ACC112 (cell line): ENCODE results near the gene ZMYND8.
A peak's percentile ranks its signal among the peaks of the same experiment; 100 is the strongest.

Source experiments
- H2AFZ ChIP-seq: fragments of 200-600 bp; sonication (generic); one replicate; pipeline ENCODE4 v1.6.0; 2017; ENCODE audit warnings: antibody characterized with exemption, low read length; ENCODE audit not compliant: unreplicated experiment
- H3K27ac ChIP-seq: fragments of 200-600 bp; sonication (generic); 2 replicates; pipeline ENCODE4 v1.5.1; 2014; ENCODE audit warnings: low read depth, mild to moderate bottlenecking, antibody characterized with exemption, low read length, moderate library complexity
- H3K27me3 ChIP-seq: fragments of 200-600 bp; sonication (generic); 2 replicates; pipeline ENCODE4 v1.6.1; 2014; ENCODE audit warnings: mild to moderate bottlenecking, antibody characterized with exemption, low read length, moderate library complexity, mixed read lengths; ENCODE audit not compliant: insufficient read depth
- H3K36me3 ChIP-seq: fragments of 200-600 bp; sonication (generic); 2 replicates; pipeline ENCODE4 v1.6.1; 2016; ENCODE audit warnings: mild to moderate bottlenecking, antibody characterized with exemption, low read length, moderate library complexity, mixed read lengths; ENCODE audit not compliant: insufficient read depth
- H3K4me1 ChIP-seq: fragments of 200-600 bp; sonication (generic); one replicate; pipeline ENCODE4 v1.6.1; 2016; ENCODE audit warnings: low read length, mixed read lengths; ENCODE audit not compliant: insufficient read depth, unreplicated experiment, control insufficient read depth
- H3K4me3 ChIP-seq: fragments of 200-600 bp; sonication (generic); 2 replicates; pipeline ENCODE4 v1.5.1; 2014; ENCODE audit warnings: mild to moderate bottlenecking, low read depth, low read length
- H3K79me2 ChIP-seq: fragments of 200-600 bp; sonication (generic); one replicate; pipeline ENCODE4 v1.6.0; 2016; ENCODE audit warnings: low read length; ENCODE audit not compliant: control insufficient read depth, unreplicated experiment, insufficient read depth

ZMYND8 gene

GRCh38 chr20:47231382-47232039, 125.0 kb downstream of the ZMYND8 start:
- no peaks in the 10 kb centered on the region for H3K27me3 ChIP-seq
- no peak overlapping the region for H3K4me3 ChIP-seq
- H3K79me2 ChIP-seq, result peaks cover 5% of the 10 kb centered on the region
- H3K36me3 ChIP-seq, result peaks cover 30% of the 10 kb centered on the region
- peaks cover 7% of the 10 kb centered on the region for H3K4me1 ChIP-seq
- H2AFZ ChIP-seq, result no peak overlapping the region
- peak overlapping the region; percentile 45; the same call in 1 of the 2 replicates for H3K27ac ChIP-seq

- Histone ChIP-seq H2AFZ (no peak overlapping the region), H3K36me3 (peaks cover 27% of the 10 kb centered on the region), H3K4me1 (peaks cover 7% of the 10 kb centered on the region), H3K27ac (no peak overlapping the region), H3K79me2 (peaks cover 5% of the 10 kb centered on the region), H3K27me3 (no peaks in the 10 kb centered on the region), H3K4me3 (no peak overlapping the region)
Measured at GRCh38 chr20:47230811-47231256, 125.7 kb downstream of the ZMYND8 start.

GRCh38 chr20:47228654-47229053, 127.8 kb downstream of the ZMYND8 start:
- H3K4me3 ChIP-seq, result no peak overlapping the region
- no peaks in the 10 kb centered on the region for H3K27me3 ChIP-seq
- peaks cover 5% of the 10 kb centered on the region for H3K79me2 ChIP-seq
- peaks cover 7% of the 10 kb centered on the region for H3K4me1 ChIP-seq
- H3K36me3 ChIP-seq, result peaks cover 16% of the 10 kb centered on the region; the same call in 1 of the 2 replicates
- no peak overlapping the region for H3K27ac ChIP-seq
- no peak overlapping the region for H2AFZ ChIP-seq

GRCh38 chr20:47227576-47227975, 128.9 kb downstream of the ZMYND8 start:
- H2AFZ ChIP-seq, result no peak overlapping the region
- no peak overlapping the region for H3K4me3 ChIP-seq
- no peaks in the 10 kb centered on the region for H3K27me3 ChIP-seq
- H3K79me2 ChIP-seq, result peaks cover 3% of the 10 kb centered on the region
- H3K4me1 ChIP-seq, result peaks cover 7% of the 10 kb centered on the region
- H3K36me3 ChIP-seq, result peaks cover 16% of the 10 kb centered on the region; the same call in 1 of the 2 replicates
- H3K27ac ChIP-seq, result no peak overlapping the region

DNA sequence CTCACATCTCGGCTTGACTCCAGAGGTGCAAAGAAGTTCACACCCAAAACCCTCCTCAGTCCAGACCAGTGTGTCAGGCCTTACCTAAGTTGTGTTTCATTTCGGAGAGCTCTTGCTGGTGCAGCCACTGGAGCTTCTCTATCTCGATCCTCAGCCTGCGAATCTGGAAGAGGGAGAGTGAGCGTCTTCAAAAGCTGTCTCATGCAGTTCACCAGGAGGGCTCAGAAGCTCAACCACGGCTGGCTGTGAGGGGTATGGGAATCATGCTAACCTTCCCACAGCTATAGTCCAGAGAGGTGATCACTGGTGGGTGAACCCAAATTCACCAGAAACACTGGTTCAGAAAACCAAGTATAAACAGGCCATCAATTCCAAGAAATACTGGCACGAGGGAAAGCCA, 129.4 kb downstream of the ZMYND8 start:
- Histone ChIP-seq H3K4me1 (peaks cover 7% of the 10 kb centered on the region), H3K79me2 (peaks cover 3% of the 10 kb centered on the region), H3K4me3 (no peak overlapping the region), H2AFZ (no peak overlapping the region), H3K36me3 (peaks cover 18% of the 10 kb centered on the region; the same call in 1 of the 2 replicates), H3K27ac (no peak overlapping the region), H3K27me3 (no peaks in the 10 kb centered on the region)

GRCh38 chr20:47225458-47225857, 131.0 kb downstream of the ZMYND8 start:
- no peak overlapping the region for H3K4me3 ChIP-seq
- H3K36me3 ChIP-seq, result peaks cover 22% of the 10 kb centered on the region; the same call in 1 of the 2 replicates

GRCh38 chr20:47224857-47225256, 131.6 kb downstream of the ZMYND8 start:
- no peak overlapping the region for H2AFZ ChIP-seq
- no peaks in the 10 kb centered on the region for H3K79me2 ChIP-seq
- H3K4me3 ChIP-seq, result no peak overlapping the region
- H3K36me3 ChIP-seq, result peaks cover 24% of the 10 kb centered on the region; the same call in 1 of the 2 replicates
- no peak overlapping the region for H3K27ac ChIP-seq
- H3K27me3 ChIP-seq, result no peaks in the 10 kb centered on the region
- H3K4me1 ChIP-seq, result no peaks in the 10 kb centered on the region

More at GRCh38 chr20:47225458-47225857, 131.0 kb downstream of the ZMYND8 start:
- no peak overlapping the region for H2AFZ ChIP-seq
- no peaks in the 10 kb centered on the region for H3K4me1 ChIP-seq
- H3K27ac ChIP-seq, result no peak overlapping the region
- H3K27me3 ChIP-seq, result no peaks in the 10 kb centered on the region
- no peaks in the 10 kb centered on the region for H3K79me2 ChIP-seq

DNA sequence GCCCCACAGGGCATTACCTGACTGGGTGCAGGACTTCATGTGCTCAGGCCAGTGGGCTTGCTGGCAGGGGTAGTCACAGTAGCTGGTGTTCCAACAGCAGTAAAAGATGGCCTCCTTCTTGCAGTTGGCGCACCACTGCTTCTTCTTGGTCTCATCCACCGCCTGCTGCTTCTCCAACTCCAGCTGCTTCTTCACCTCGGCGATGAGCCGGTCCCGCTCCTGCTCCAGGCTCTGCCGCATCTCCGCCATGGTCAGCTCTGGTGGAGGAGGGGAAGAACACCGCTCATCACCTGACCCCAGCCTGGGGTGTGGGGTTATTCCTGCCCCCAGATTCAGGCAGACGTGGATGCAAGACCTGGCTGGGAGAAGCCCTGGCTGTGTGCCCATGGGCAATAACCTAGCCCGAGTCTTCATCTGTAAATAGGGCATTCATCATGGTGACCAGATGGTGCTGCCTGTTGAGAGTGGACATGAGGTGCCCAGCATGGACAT, 132.2 kb downstream of the ZMYND8 start:
- peaks cover 25% of the 10 kb centered on the region; the same call in 1 of the 2 replicates for H3K36me3 ChIP-seq
- H3K27ac ChIP-seq, result no peak overlapping the region
- H3K79me2 ChIP-seq, result no peaks in the 10 kb centered on the region
- no peak overlapping the region for H2AFZ ChIP-seq
- no peaks in the 10 kb centered on the region for H3K4me1 ChIP-seq
- no peaks in the 10 kb centered on the region for H3K27me3 ChIP-seq
- H3K4me3 ChIP-seq, result no peak overlapping the region

DNA sequence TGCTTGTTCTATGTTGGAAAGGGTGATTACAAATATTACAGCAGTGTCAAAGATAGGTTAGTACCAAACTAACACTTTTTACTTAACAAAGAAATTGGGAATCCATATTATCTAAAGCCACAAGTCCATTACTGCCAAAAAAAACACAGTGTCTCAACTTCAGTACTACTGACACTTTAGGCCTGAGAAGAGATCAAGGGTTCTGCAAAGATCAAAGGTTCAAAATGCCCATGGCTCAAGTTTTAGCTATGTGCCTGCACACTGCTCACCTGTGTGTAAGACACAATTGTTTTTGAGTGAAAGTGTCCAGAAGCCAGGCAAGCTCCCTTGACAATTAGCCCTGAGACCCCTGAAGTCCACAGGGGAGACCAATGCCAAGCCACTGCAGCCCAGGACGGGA, 132.6 kb downstream of the ZMYND8 start:
- H3K36me3 ChIP-seq, result peaks cover 21% of the 10 kb centered on the region; the same call in 1 of the 2 replicates
- no peak overlapping the region for H3K4me3 ChIP-seq
- no peaks in the 10 kb centered on the region for H3K79me2 ChIP-seq
- H3K27me3 ChIP-seq, result no peaks in the 10 kb centered on the region
- no peak overlapping the region for H3K27ac ChIP-seq
- H2AFZ ChIP-seq, result no peak overlapping the region
- H3K4me1 ChIP-seq, result no peaks in the 10 kb centered on the region

DNA sequence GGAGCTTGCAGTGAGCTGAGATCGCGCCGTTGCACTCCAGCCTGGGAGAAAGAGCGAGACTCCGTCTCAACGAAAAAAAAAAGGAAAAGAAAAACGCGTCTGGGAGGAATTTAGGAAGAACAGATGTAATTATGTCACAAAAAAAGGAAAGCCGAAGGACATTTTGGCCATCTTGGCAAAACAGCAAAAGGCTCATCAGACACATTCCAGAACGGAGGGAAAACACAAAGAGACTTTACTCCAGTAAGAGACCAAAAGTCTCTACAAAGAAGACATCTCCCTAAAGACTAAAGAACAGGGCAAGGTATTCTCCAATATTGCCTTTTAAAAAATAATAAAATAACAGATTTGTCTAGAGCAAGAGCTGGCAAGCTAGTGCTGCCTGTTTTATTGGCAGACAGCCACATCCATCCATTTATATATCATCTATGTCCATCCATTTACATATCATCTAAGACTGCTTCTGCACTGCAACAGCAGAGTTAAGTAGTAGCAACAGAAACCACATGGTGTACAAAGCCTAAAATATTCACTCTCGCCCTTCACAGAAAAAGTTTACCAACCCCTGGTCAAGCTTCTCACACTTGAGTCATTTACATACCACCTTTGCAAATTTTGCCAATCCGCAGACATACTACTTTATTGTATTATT, 133.9 kb downstream of the ZMYND8 start:
- no peaks in the 10 kb centered on the region for H3K79me2 ChIP-seq
- H3K4me3 ChIP-seq, result no peak overlapping the region
- no peaks in the 10 kb centered on the region for H3K27me3 ChIP-seq
- peaks cover 21% of the 10 kb centered on the region; the same call in 1 of the 2 replicates for H3K36me3 ChIP-seq
- no peaks in the 10 kb centered on the region for H3K4me1 ChIP-seq
- H3K27ac ChIP-seq, result no peak overlapping the region
- no peak overlapping the region for H2AFZ ChIP-seq
